HEK293T (cell line): ENCODE measurements around the gene ADIPOR2.

Experiments
- CTCF ChIA-PET: fragments of 350-600 bp; formaldehyde crosslinking; extraction: SDS; loops from one replicate; lab custom pipeline; 2021; ENCODE audit warnings: antibody characterized with exemption, inconsistent platforms; lab: Yijun Ruan, JAX
- POLR2A ChIA-PET: fragments of 350-600 bp; formaldehyde crosslinking; extraction: SDS; loops from one replicate; lab custom pipeline; 2020; ENCODE audit warnings: antibody characterized with exemption, inconsistent platforms; lab: Yijun Ruan, JAX
- DNase-seq: peaks from one replicate; pipeline ENCODE4 v3.0.0; 2012; ENCODE audit warnings: mixed read lengths; ENCODE audit errors: extremely low spot score
- ARNT ChIP-seq: fragments of 450-650 bp; IDR thresholded peaks from 2 replicates; pipeline ENCODE4 v1.6.1; 2017; ENCODE audit warnings: mild to moderate bottlenecking
- BHLHE40 ChIP-seq: fragments of 450-650 bp; IDR thresholded peaks from 2 replicates; pipeline ENCODE4 v1.6.1; 2016; ENCODE audit warnings: mild to moderate bottlenecking, moderate library complexity, borderline replicate concordance
- CTBP1 ChIP-seq: fragments of 450-650 bp; IDR thresholded peaks from 2 replicates; pipeline ENCODE4 v1.6.1; 2016; ENCODE audit warnings: borderline replicate concordance
- ELF4 ChIP-seq: fragments of 450-650 bp; IDR thresholded peaks from 2 replicates; pipeline ENCODE4 v1.6.1; 2017; ENCODE audit warnings: antibody characterized with exemption
- FOXA1 ChIP-seq: fragments of 450-650 bp; IDR thresholded peaks from 2 replicates; pipeline ENCODE4 v1.6.1; 2016; ENCODE audit warnings: mild to moderate bottlenecking
- FOXK2 ChIP-seq: fragments of 450-650 bp; IDR thresholded peaks from 2 replicates; pipeline ENCODE4 v1.6.1; 2016; ENCODE audit warnings: mild to moderate bottlenecking
- FOXM1 ChIP-seq: fragments of 450-650 bp; IDR thresholded peaks from 2 replicates; pipeline ENCODE4 v1.6.1; 2017; ENCODE audit warnings: mild to moderate bottlenecking, borderline replicate concordance
- HDGF ChIP-seq: fragments of 450-650 bp; IDR thresholded peaks from 2 replicates; pipeline ENCODE4 v1.6.1; 2017; ENCODE audit warnings: antibody characterized with exemption, borderline replicate concordance
- L3MBTL2 ChIP-seq: fragments of 450-650 bp; conservative IDR thresholded peaks from 2 replicates; pipeline ENCODE4 v1.6.1; 2016; ENCODE audit warnings: mild to moderate bottlenecking
- LEF1 ChIP-seq: fragments of 450-650 bp; IDR thresholded peaks from 2 replicates; pipeline ENCODE4 v1.6.1; 2017; ENCODE audit warnings: mild to moderate bottlenecking, borderline replicate concordance
- NFRKB ChIP-seq: fragments of 450-650 bp; IDR thresholded peaks from 2 replicates; pipeline ENCODE4 v1.6.1; 2016; ENCODE audit warnings: mild to moderate bottlenecking, moderate library complexity
- PKNOX1 ChIP-seq: fragments of 450-650 bp; IDR thresholded peaks from 2 replicates; pipeline ENCODE4 v1.6.1; 2016
- SP1 ChIP-seq: fragments of 450-650 bp; IDR thresholded peaks from 2 replicates; pipeline ENCODE4 v1.6.1; 2017
- SUZ12 ChIP-seq: fragments of 450-650 bp; IDR thresholded peaks from 2 replicates; pipeline ENCODE4 v1.6.1; 2016; ENCODE audit warnings: mild to moderate bottlenecking
- TARDBP ChIP-seq: fragments of 450-650 bp; IDR thresholded peaks from 2 replicates; pipeline ENCODE4 v1.6.1; 2016
- ZNF384 ChIP-seq: fragments of 450-650 bp; IDR thresholded peaks from 2 replicates; pipeline ENCODE4 v1.6.1; 2016

ADIPOR2 gene

GRCh38 chr12:1655225-1655788, 35.6 kb upstream of the ADIPOR2 start:
- ChIA-PET CTCF (interaction anchor here (0.7 to 5.3 kb wide), 5 partner anchors 11 to 136 kb away, joined by 3 to 93 read pairs (median 7); no protein-coding TSS in a partner anchor), POLR2A (interaction anchor here (1.1 to 1.5 kb wide), 3 partner anchors 15 to 120 kb away, joined by 3 to 4 read pairs (median 3); partner anchors contain the start of gene ADIPOR2)
- no peak for DNase-seq
- no peak for TF ChIP-seq FOXM1
- no peak for TF ChIP-seq ZNF384
- no peak for TF ChIP-seq TARDBP
- no peak for TF ChIP-seq ELF4
- TF ChIP-seq SP1: no peak
- TF ChIP-seq BHLHE40: no peak
- TF ChIP-seq FOXK2: no peak
- TF ChIP-seq HDGF: no peak
- TF ChIP-seq SUZ12: no peak
- TF ChIP-seq ARNT: no peak
- no peak for TF ChIP-seq NFRKB
- TF ChIP-seq FOXA1: no peak
- no peak for TF ChIP-seq LEF1
- TF ChIP-seq L3MBTL2: no peak

- POLR2A ChIA-PET: interaction anchor here (0.8 to 1.1 kb wide), 2 partner anchors 12 to 34 kb away, joined by 3 read pairs; partner anchors contain the start of gene ADIPOR2
- no peak for DNase-seq
- CTCF ChIA-PET: interaction anchor here (0.6 to 2.0 kb wide), 5 partner anchors 27 to 634 kb away, joined by 3 to 10 read pairs (median 4); no protein-coding TSS in a partner anchor
- TF ChIP-seq L3MBTL2 (no peak), PKNOX1 (no peak), FOXM1 (no peak), FOXA1 (no peak), LEF1 (no peak), CTBP1 (no peak), NFRKB (no peak), FOXK2 (no peak), ARNT (no peak), SP1 (no peak), HDGF (no peak), BHLHE40 (no peak), ZNF384 (no peak), SUZ12 (no peak)
Measured at GRCh38 chr12:1656902-1657301, 34.0 kb upstream of the ADIPOR2 start.

- POLR2A ChIA-PET: interaction anchor here (0.8 to 1.1 kb wide), 2 partner anchors 13 to 33 kb away, joined by 3 read pairs; partner anchors contain the start of gene ADIPOR2
- CTCF ChIA-PET: interaction anchor here (0.6 to 1.3 kb wide), 2 partner anchors 28 to 40 kb away, joined by 4 to 7 read pairs; no protein-coding TSS in a partner anchor
- no peak for DNase-seq
- no peak for TF ChIP-seq PKNOX1
- TF ChIP-seq FOXM1: no peak
- TF ChIP-seq ELF4: no peak
Measured at GRCh38 chr12:1657688-1658087, 33.2 kb upstream of the ADIPOR2 start.

GRCh38 chr12:1660304-1661187, 30.3 kb upstream of the ADIPOR2 start:
- DNase-seq: no peak
- ChIA-PET POLR2A (interaction anchor here (2.0 to 2.3 kb wide), 2 partner anchors 30 to 130 kb away, joined by 12 to 17 read pairs; partner anchors contain the start of gene ADIPOR2), CTCF (interaction anchor here (1.5 to 1.6 kb wide), 2 partner anchors 38 to 131 kb away, joined by 3 to 8 read pairs; no protein-coding TSS in a partner anchor)
- TF ChIP-seq FOXM1 (no peak), SP1 (no peak), PKNOX1 (no peak), BHLHE40 (no peak), CTBP1 (no peak), L3MBTL2 (no peak), ZNF384 (no peak), ARNT (no peak), NFRKB (no peak), TARDBP (no peak), SUZ12 (no peak), FOXK2 (no peak), FOXA1 (no peak), HDGF (no peak), LEF1 (no peak)

- DNase-seq: peak; percentile 89
- POLR2A ChIA-PET: interaction anchor here (0.6 to 2.3 kb wide), 13 partner anchors 9 to 271 kb away, joined by 3 to 17 read pairs (median 4); partner anchors contain the start of gene ADIPOR2
- no peak for TF ChIP-seq NFRKB
- peak; percentile 53; the same call in 1 of the 2 replicates for TF ChIP-seq L3MBTL2
- no peak for TF ChIP-seq HDGF
Measured at GRCh38 chr12:1661553-1662335, 29.1 kb upstream of the ADIPOR2 start.

More at GRCh38 chr12:1661553-1662335, 29.1 kb upstream of the ADIPOR2 start:
- CTCF ChIA-PET: interaction anchor here (1.0 to 1.6 kb wide), 2 partner anchors 8 to 697 kb away, joined by 4 to 7 read pairs; no protein-coding TSS in a partner anchor
